ENCODE measurements around the gene ZNF543.

GRCh38 chr19:57338877-57339276, 18.6 kb downstream of the ZNF543 start:
- TF ChIP-seq CTCF (IDR thresholded peaks at IDR 0.05) = no peak
- TF ChIP-seq POLR2A (IDR thresholded peaks at IDR 0.05) = no peak

All from breast epithelium (tissue), 3 donors.